ENCODE measurements around the gene MCOLN1. TPM values are rescaled to one million over a fixed set of nuclear protein-coding genes. Genes with fewer than 3 reads are reported as not detected.

The MCOLN1 gene
- 8.3 and 14.9 TPM in 2 replicates for total RNA-seq

GRCh38 chr19:7522072-7522922 is at the start of gene MCOLN1:
Gene MCOLN1, plus strand, starts transcription at chr19:7522624. Its CDS starts 127 bp downstream, at chr19:7522751.

DNA sequence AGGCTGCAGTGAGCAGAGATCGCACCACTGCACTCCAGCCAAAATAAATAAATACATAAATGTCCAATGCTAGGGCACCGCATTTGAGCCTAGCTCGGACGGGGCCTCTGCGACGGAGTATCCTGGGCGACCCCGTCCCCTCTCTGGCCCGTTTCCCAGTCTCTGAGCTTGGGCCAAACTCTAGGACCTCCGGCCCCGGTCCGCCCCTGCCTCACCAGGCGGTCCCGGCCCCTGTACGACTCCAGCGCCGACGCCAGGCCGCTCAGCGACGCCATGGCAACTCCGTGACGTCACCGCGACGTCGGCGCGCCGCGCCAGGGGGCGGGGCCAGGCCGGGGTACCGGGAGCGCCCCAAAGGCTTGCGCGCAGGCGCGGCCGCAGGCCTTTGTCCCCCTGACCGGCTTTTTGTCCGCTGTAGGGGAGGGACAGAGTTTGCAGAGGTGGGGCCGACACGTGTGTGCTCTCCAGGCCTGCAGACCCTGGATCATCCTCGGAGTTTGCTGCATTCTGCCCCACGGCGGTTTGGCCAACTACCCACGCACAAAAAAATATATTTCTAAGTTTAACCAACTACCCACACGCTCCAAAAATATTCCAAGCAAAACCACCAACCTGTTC is 33.6 kb upstream of the MCOLN1 start, which contains the start of gene PEX11G:
Gene PEX11G (minus strand): TSS at position 300 of the 618 bp plus-strand sequence. CDS start 25 bp downstream, at position 275.

DNA sequence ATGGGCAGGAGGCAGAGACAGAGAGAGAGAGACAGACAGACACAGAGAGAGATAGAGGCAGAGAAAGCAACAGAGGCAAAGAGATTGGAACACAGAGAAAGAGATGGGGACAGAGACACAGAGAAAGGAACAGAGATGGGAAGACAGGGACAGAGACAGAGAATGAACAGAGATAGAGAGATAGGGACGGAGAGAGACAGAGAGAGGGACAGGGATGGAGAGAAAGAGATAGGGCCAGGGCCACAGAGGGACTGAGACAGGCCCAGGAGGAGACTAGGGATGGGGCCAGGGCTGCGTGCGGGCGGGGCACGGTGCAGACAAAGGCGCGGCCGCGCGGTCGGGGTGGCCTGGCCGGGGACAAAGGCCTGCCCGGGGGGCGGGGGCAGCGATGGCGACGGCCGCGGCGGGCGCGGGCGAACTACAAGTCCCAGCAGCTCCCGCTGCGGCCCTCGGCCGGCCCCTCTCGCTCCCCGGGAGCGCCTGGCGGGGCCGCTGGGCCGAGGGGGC is 6.7 kb upstream of the MCOLN1 start, which contains the start of gene ZNF358:
Gene ZNF358 (plus strand): TSS at position 459 of the 507 bp plus-strand sequence. CDS start 3,140 bp downstream, outside the sequence.

GRCh38 chr19:7535047-7535997 is 12.9 kb downstream of the MCOLN1 start, which contains the start of gene PNPLA6:
Gene PNPLA6, plus strand, starts transcription at chr19:7535717. Its CDS starts 72 bp downstream, at chr19:7535789.

Other genes with a start within 250 kb of the MCOLN1 start
- 14.1 and 18.5 TPM in 2 replicates for gene INSR, start 228.2 kb upstream of the MCOLN1 start, total RNA-seq
- gene ARHGEF18, start 173.7 kb upstream of the MCOLN1 start, total RNA-seq = 17.1 and 20.6 TPM in 2 replicates
- gene PEX11G, start 33.6 kb upstream of the MCOLN1 start, total RNA-seq = 3.7 and 5.8 TPM in 2 replicates
- gene ZNF358, start 6.5 kb upstream of the MCOLN1 start, total RNA-seq = 43.9 and 50.9 TPM in 2 replicates
- 63.4 and 71.9 TPM in 2 replicates for gene PNPLA6, start 13.1 kb downstream of the MCOLN1 start, total RNA-seq
- under 0.01 TPM in 1 of 2 replicates, not detected in the other for gene CAMSAP3, start 73.2 kb downstream of the MCOLN1 start, total RNA-seq
- gene XAB2, start 106.9 kb downstream of the MCOLN1 start, total RNA-seq = 24.3 and 33.9 TPM in 2 replicates
- gene PET100, start 107.2 kb downstream of the MCOLN1 start, total RNA-seq = 5.6 and 19.8 TPM in 2 replicates
- not detected in 2 replicates for gene PCP2, start 111.1 kb downstream of the MCOLN1 start, total RNA-seq
- gene STXBP2, start 114.5 kb downstream of the MCOLN1 start, total RNA-seq = 27.7 and 33.0 TPM in 2 replicates
- gene RETN, start 146.4 kb downstream of the MCOLN1 start, total RNA-seq = not detected in 2 replicates
- gene MCEMP1, start 154.5 kb downstream of the MCOLN1 start, total RNA-seq = not detected in 2 replicates
- gene TRAPPC5, start 158.2 kb downstream of the MCOLN1 start, total RNA-seq = 68.4 and 130 TPM in 2 replicates
- gene FCER2, start 179.5 kb downstream of the MCOLN1 start, total RNA-seq = not detected in 2 replicates
- gene CLEC4G, start 209.5 kb downstream of the MCOLN1 start, total RNA-seq = not detected in 2 replicates
- not detected in 2 replicates for gene CD209, start 224.9 kb downstream of the MCOLN1 start, total RNA-seq
- not detected in 2 replicates for gene CLEC4M, start 240.6 kb downstream of the MCOLN1 start, total RNA-seq